ENCODE measurements around the gene FGF12.

Gene FGF12

GRCh38 chr3:192482391-192482790 lies 244.9 kb downstream of the FGF12 start:
- H3K4me3 ChIP-seq (ENCODE audit: low read depth in 1 of 2, low read length in 2 of 2) = no peak overlapping the region
- H3K4me1 ChIP-seq (ENCODE audit: control insufficient read depth in 1 of 2, insufficient read depth in 2 of 2, low read length in 2 of 2) = no peaks in the 10 kb centered on the region
- H3K36me3 ChIP-seq (ENCODE audit: control insufficient read depth in 1 of 2, insufficient read depth in 2 of 2, low read length in 2 of 2) = no peaks in the 10 kb centered on the region
- no peaks in the 10 kb centered on the region for H3K27me3 ChIP-seq (ENCODE audit: control insufficient read depth in 1 of 2, insufficient read depth in 2 of 2, low read length in 2 of 2)
- H3K9ac ChIP-seq (ENCODE audit: low read depth in 1 of 2, low read length in 2 of 2) = no peak overlapping the region
- H3K9me3 ChIP-seq (ENCODE audit: control insufficient read depth in 1 of 2, low read length in 2 of 2) = no peaks in the 10 kb centered on the region
- no peak overlapping the region for H3K27ac ChIP-seq (ENCODE audit: low read depth, low read length)

- H3K36me3 ChIP-seq (ENCODE audit: control insufficient read depth in 1 of 2, insufficient read depth in 2 of 2, low read length in 2 of 2) = no peaks in the 10 kb centered on the region
- no peak overlapping the region for H3K9ac ChIP-seq (ENCODE audit: low read depth in 1 of 2, low read length in 2 of 2)
- no peaks in the 10 kb centered on the region for H3K9me3 ChIP-seq (ENCODE audit: control insufficient read depth in 1 of 2, low read length in 2 of 2)
- H3K27ac ChIP-seq (ENCODE audit: low read depth, low read length) = no peak overlapping the region
- H3K27me3 ChIP-seq (ENCODE audit: control insufficient read depth in 1 of 2, insufficient read depth in 2 of 2, low read length in 2 of 2) = no peaks in the 10 kb centered on the region
- H3K4me3 ChIP-seq (ENCODE audit: low read depth in 1 of 2, low read length in 2 of 2) = no peak overlapping the region
- no peaks in the 10 kb centered on the region for H3K4me1 ChIP-seq (ENCODE audit: control insufficient read depth in 1 of 2, insufficient read depth in 2 of 2, low read length in 2 of 2)
Measured at GRCh38 chr3:192481638-192482037, 245.7 kb downstream of the FGF12 start.

- Histone ChIP-seq H3K4me3 (ENCODE audit: low read depth in 1 of 2, low read length in 2 of 2) (no peak overlapping the region), H3K9me3 (ENCODE audit: control insufficient read depth in 1 of 2, low read length in 2 of 2) (no peaks in the 10 kb centered on the region), H3K4me1 (ENCODE audit: control insufficient read depth in 1 of 2, insufficient read depth in 2 of 2, low read length in 2 of 2) (no peaks in the 10 kb centered on the region), H3K27me3 (ENCODE audit: control insufficient read depth in 1 of 2, insufficient read depth in 2 of 2, low read length in 2 of 2) (peaks cover 4 to 7% of the 10 kb centered on the region in 2 donors), H3K36me3 (ENCODE audit: control insufficient read depth in 1 of 2, insufficient read depth in 2 of 2, low read length in 2 of 2) (no peaks in the 10 kb centered on the region), H3K27ac (ENCODE audit: low read depth, low read length) (no peak overlapping the region), H3K9ac (ENCODE audit: low read depth in 1 of 2, low read length in 2 of 2) (no peak overlapping the region)
Measured at GRCh38 chr3:192467230-192468140, 259.9 kb downstream of the FGF12 start.

- Histone ChIP-seq H3K4me3 (ENCODE audit: low read depth in 1 of 2, low read length in 2 of 2) (no peak overlapping the region), H3K4me1 (ENCODE audit: control insufficient read depth in 1 of 2, insufficient read depth in 2 of 2, low read length in 2 of 2) (no peaks in the 10 kb centered on the region), H3K27ac (ENCODE audit: low read depth, low read length) (no peak overlapping the region), H3K9me3 (ENCODE audit: control insufficient read depth in 1 of 2, low read length in 2 of 2) (no peaks in the 10 kb centered on the region), H3K36me3 (ENCODE audit: control insufficient read depth in 1 of 2, insufficient read depth in 2 of 2, low read length in 2 of 2) (no peaks in the 10 kb centered on the region), H3K27me3 (ENCODE audit: control insufficient read depth in 1 of 2, insufficient read depth in 2 of 2, low read length in 2 of 2) (peaks cover 7 to 10% of the 10 kb centered on the region in 2 donors), H3K9ac (ENCODE audit: low read depth in 1 of 2, low read length in 2 of 2) (no peak overlapping the region)
Measured at GRCh38 chr3:192449036-192449435, 278.3 kb downstream of the FGF12 start.

GRCh38 chr3:192445770-192446644 lies 281.3 kb downstream of the FGF12 start:
- no peak overlapping the region for H3K27ac ChIP-seq (ENCODE audit: low read depth, low read length)
- no peak overlapping the region for H3K4me3 ChIP-seq (ENCODE audit: low read depth in 1 of 2, low read length in 2 of 2)
- no peaks in the 10 kb centered on the region for H3K36me3 ChIP-seq (ENCODE audit: control insufficient read depth in 1 of 2, insufficient read depth in 2 of 2, low read length in 2 of 2)
- peaks cover 7 to 10% of the 10 kb centered on the region in 2 donors for H3K27me3 ChIP-seq (ENCODE audit: control insufficient read depth in 1 of 2, insufficient read depth in 2 of 2, low read length in 2 of 2)
- H3K9ac ChIP-seq (ENCODE audit: low read depth in 1 of 2, low read length in 2 of 2) = no peak overlapping the region
- H3K9me3 ChIP-seq (ENCODE audit: control insufficient read depth in 1 of 2, low read length in 2 of 2) = no peaks in the 10 kb centered on the region
- H3K4me1 ChIP-seq (ENCODE audit: control insufficient read depth in 1 of 2, insufficient read depth in 2 of 2, low read length in 2 of 2) = no peaks in the 10 kb centered on the region

- H3K27me3 ChIP-seq (ENCODE audit: control insufficient read depth in 1 of 2, insufficient read depth in 2 of 2, low read length in 2 of 2) = peaks cover 7 to 10% of the 10 kb centered on the region in 2 donors
Measured at GRCh38 chr3:192444791-192445106, 282.6 kb downstream of the FGF12 start.

GRCh38 chr3:192444096-192444790 lies 283.1 kb downstream of the FGF12 start:
- H3K4me3 ChIP-seq (ENCODE audit: low read depth in 1 of 2, low read length in 2 of 2) = no peak overlapping the region

More at GRCh38 chr3:192444791-192445106, 282.6 kb downstream of the FGF12 start:
- no peak overlapping the region for H3K4me3 ChIP-seq (ENCODE audit: low read depth in 1 of 2, low read length in 2 of 2)
- H3K9me3 ChIP-seq (ENCODE audit: control insufficient read depth in 1 of 2, low read length in 2 of 2) = no peaks in the 10 kb centered on the region
- H3K27ac ChIP-seq (ENCODE audit: low read depth, low read length) = no peak overlapping the region
- no peak overlapping the region for H3K9ac ChIP-seq (ENCODE audit: low read depth in 1 of 2, low read length in 2 of 2)
- no peaks in the 10 kb centered on the region for H3K4me1 ChIP-seq (ENCODE audit: control insufficient read depth in 1 of 2, insufficient read depth in 2 of 2, low read length in 2 of 2)
- H3K36me3 ChIP-seq (ENCODE audit: control insufficient read depth in 1 of 2, insufficient read depth in 2 of 2, low read length in 2 of 2) = no peaks in the 10 kb centered on the region

GRCh38 chr3:192435241-192435640 lies 292.1 kb downstream of the FGF12 start:
- no peak overlapping the region for H3K4me3 ChIP-seq (ENCODE audit: low read depth in 1 of 2, low read length in 2 of 2)
- H3K9me3 ChIP-seq (ENCODE audit: control insufficient read depth in 1 of 2, low read length in 2 of 2) = no peaks in the 10 kb centered on the region
- no peaks in the 10 kb centered on the region for H3K4me1 ChIP-seq (ENCODE audit: control insufficient read depth in 1 of 2, insufficient read depth in 2 of 2, low read length in 2 of 2)
- no peaks in the 10 kb centered on the region for H3K36me3 ChIP-seq (ENCODE audit: control insufficient read depth in 1 of 2, insufficient read depth in 2 of 2, low read length in 2 of 2)
- no peak overlapping the region for H3K27ac ChIP-seq (ENCODE audit: low read depth, low read length)
- no peaks in the 10 kb centered on the region for H3K27me3 ChIP-seq (ENCODE audit: control insufficient read depth in 1 of 2, insufficient read depth in 2 of 2, low read length in 2 of 2)
- H3K9ac ChIP-seq (ENCODE audit: low read depth in 1 of 2, low read length in 2 of 2) = no peak overlapping the region

More at GRCh38 chr3:192444096-192444790, 283.1 kb downstream of the FGF12 start:
- H3K9me3 ChIP-seq (ENCODE audit: control insufficient read depth in 1 of 2, low read length in 2 of 2) = no peaks in the 10 kb centered on the region
- no peak overlapping the region for H3K27ac ChIP-seq (ENCODE audit: low read depth, low read length)
- no peaks in the 10 kb centered on the region for H3K36me3 ChIP-seq (ENCODE audit: control insufficient read depth in 1 of 2, insufficient read depth in 2 of 2, low read length in 2 of 2)
- H3K9ac ChIP-seq (ENCODE audit: low read depth in 1 of 2, low read length in 2 of 2) = no peak overlapping the region
- no peaks in the 10 kb centered on the region for H3K4me1 ChIP-seq (ENCODE audit: control insufficient read depth in 1 of 2, insufficient read depth in 2 of 2, low read length in 2 of 2)
- H3K27me3 ChIP-seq (ENCODE audit: control insufficient read depth in 1 of 2, insufficient read depth in 2 of 2, low read length in 2 of 2) = peaks cover 7% of the 10 kb centered on the region in 2 donors

- Histone ChIP-seq H3K9me3 (ENCODE audit: control insufficient read depth in 1 of 2, low read length in 2 of 2) (no peaks in the 10 kb centered on the region), H3K27me3 (ENCODE audit: control insufficient read depth in 1 of 2, insufficient read depth in 2 of 2, low read length in 2 of 2) (no peaks in the 10 kb centered on the region), H3K27ac (ENCODE audit: low read depth, low read length) (no peak overlapping the region), H3K9ac (ENCODE audit: low read depth in 1 of 2, low read length in 2 of 2) (no peak overlapping the region), H3K4me3 (ENCODE audit: low read depth in 1 of 2, low read length in 2 of 2) (no peak overlapping the region), H3K36me3 (ENCODE audit: control insufficient read depth in 1 of 2, insufficient read depth in 2 of 2, low read length in 2 of 2) (no peaks in the 10 kb centered on the region), H3K4me1 (ENCODE audit: control insufficient read depth in 1 of 2, insufficient read depth in 2 of 2, low read length in 2 of 2) (no peaks in the 10 kb centered on the region)
Measured at GRCh38 chr3:192434186-192434585, 293.2 kb downstream of the FGF12 start.
